GM19324 (cell line): ENCODE measurements around the gene NFKBIB.

ENCODE experiments used
- ATAC-seq: cut with Tn5 transposase; IDR thresholded peaks from one replicate; pipeline ENCODE4 v1.9.1; 2021; ENCODE audit warnings: mild to moderate bottlenecking, moderate library complexity; ENCODE audit not compliant: unreplicated experiment, low FRiP score

NFKBIB gene

GRCh38 chr19:38953677-38954076 is 53.9 kb downstream of the NFKBIB start:
- no peak for ATAC-seq

DNA sequence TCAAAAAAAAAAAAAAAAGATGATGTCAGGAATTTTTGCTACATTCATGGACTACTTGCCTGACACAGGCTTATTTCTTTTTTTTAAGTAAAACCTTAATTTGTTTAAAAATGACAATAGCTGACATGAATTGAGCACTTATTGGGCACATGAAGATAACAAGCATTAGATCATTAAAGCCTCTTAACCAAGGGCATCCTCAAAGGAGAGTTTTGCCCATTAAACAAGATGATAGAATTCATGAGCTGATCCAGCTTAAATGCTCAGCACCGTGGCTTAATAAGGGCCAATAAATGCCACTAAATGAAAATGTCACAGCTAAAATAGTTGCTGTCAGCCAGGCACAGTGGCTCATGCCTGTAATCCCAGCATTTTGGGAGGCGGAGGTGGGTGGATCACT is 56.5 kb downstream of the NFKBIB start:
- no peak for ATAC-seq

- no peak for ATAC-seq
These were observed 58.5 kb downstream of the NFKBIB start for GRCh38 chr19:38958301-38958700.
